ENCODE measurements around the gene MRPS10.

MRPS10 gene

GRCh38 chr6:42166444-42167141 lies 51.1 kb downstream of the MRPS10 start:
- peak overlapping the region; percentile 19 to 60 (median 55) for H3K27ac Mint-ChIP-seq
- peaks cover 7% of the 10 kb centered on the region for H3K4me1 Mint-ChIP-seq
- H3K9me3 Mint-ChIP-seq, result no peaks in the 10 kb centered on the region
- H3K27me3 Mint-ChIP-seq (ENCODE audit: low read depth), result peaks cover 5% of the 10 kb centered on the region
- no peaks in the 10 kb centered on the region for H3K36me3 Mint-ChIP-seq (ENCODE audit: low read depth)
- no peak overlapping the region for H3K4me3 Mint-ChIP-seq
- TF ChIP-seq, protein P1, sequence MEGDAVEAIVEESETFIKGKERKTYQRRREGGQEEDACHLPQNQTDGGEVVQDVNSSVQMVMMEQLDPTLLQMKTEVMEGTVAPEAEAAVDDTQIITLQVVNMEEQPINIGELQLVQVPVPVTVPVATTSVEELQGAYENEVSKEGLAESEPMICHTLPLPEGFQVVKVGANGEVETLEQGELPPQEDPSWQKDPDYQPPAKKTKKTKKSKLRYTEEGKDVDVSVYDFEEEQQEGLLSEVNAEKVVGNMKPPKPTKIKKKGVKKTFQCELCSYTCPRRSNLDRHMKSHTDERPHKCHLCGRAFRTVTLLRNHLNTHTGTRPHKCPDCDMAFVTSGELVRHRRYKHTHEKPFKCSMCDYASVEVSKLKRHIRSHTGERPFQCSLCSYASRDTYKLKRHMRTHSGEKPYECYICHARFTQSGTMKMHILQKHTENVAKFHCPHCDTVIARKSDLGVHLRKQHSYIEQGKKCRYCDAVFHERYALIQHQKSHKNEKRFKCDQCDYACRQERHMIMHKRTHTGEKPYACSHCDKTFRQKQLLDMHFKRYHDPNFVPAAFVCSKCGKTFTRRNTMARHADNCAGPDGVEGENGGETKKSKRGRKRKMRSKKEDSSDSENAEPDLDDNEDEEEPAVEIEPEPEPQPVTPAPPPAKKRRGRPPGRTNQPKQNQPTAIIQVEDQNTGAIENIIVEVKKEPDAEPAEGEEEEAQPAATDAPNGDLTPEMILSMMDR (IDR thresholded peaks at IDR 0.05; ENCODE audit: unreplicated experiment in 3 of 3), result peak; percentile 93 to 97 (median 95)

- peaks cover 5% of the 10 kb centered on the region for H3K27me3 Mint-ChIP-seq (ENCODE audit: low read depth)
- H3K36me3 Mint-ChIP-seq (ENCODE audit: low read depth), result no peaks in the 10 kb centered on the region
- peak overlapping the region in 1 of 3 experiments; percentile 27 for H3K27ac Mint-ChIP-seq
- no peak overlapping the region for H3K4me3 Mint-ChIP-seq
- TF ChIP-seq, protein P1 (IDR thresholded peaks at IDR 0.05; ENCODE audit: unreplicated experiment in 3 of 3), result no peak
- H3K9me3 Mint-ChIP-seq, result no peaks in the 10 kb centered on the region
- H3K4me1 Mint-ChIP-seq, result peaks cover 12% of the 10 kb centered on the region
These were observed 52.6 kb downstream of the MRPS10 start for GRCh38 chr6:42165016-42165415.

DNA sequence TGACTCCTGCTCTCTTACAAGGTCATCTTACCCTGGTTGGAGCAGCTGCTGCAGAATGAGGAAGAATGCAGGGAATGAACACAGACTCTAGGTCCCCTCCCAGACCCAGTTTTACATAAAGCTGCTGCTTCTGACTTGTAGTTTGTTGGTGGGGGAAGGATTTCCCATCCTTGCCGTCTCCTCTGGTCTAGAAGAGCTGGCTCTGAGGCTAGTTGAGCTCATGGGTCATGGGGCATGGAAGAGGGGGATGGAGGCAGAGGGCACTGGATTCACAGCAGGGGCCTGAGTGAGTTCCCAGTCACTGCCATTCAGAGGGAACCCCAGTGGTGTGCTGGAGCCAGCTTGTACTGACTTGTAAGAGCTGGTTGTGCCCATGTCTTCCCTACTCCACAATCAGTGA lies 53.7 kb downstream of the MRPS10 start:
- Mint-ChIP-seq H3K36me3 (ENCODE audit: low read depth) (no peaks in the 10 kb centered on the region), H3K27me3 (ENCODE audit: low read depth) (no peaks in the 10 kb centered on the region), H3K9me3 (no peaks in the 10 kb centered on the region), H3K27ac (peak overlapping the region in 2 of 3 experiments; percentile 41 to 57), H3K4me3 (no peak overlapping the region), H3K4me1 (peaks cover 12% of the 10 kb centered on the region)
- TF ChIP-seq, protein P1 (IDR thresholded peaks at IDR 0.05; ENCODE audit: unreplicated experiment in 3 of 3), result no peak

GRCh38 chr6:42162812-42163211 lies 54.8 kb downstream of the MRPS10 start:
- TF ChIP-seq, protein P1 (IDR thresholded peaks at IDR 0.05; ENCODE audit: unreplicated experiment in 3 of 3), result no peak
- Mint-ChIP-seq H3K27ac (no peak overlapping the region), H3K4me1 (peaks cover 12% of the 10 kb centered on the region), H3K36me3 (ENCODE audit: low read depth) (no peaks in the 10 kb centered on the region), H3K4me3 (no peak overlapping the region), H3K27me3 (ENCODE audit: low read depth) (no peaks in the 10 kb centered on the region), H3K9me3 (no peaks in the 10 kb centered on the region)

GRCh38 chr6:42162384-42162783 lies 55.3 kb downstream of the MRPS10 start:
- Mint-ChIP-seq H3K27me3 (ENCODE audit: low read depth) (no peaks in the 10 kb centered on the region), H3K4me1 (peaks cover 12% of the 10 kb centered on the region), H3K4me3 (no peak overlapping the region), H3K9me3 (no peaks in the 10 kb centered on the region), H3K36me3 (ENCODE audit: low read depth) (no peaks in the 10 kb centered on the region), H3K27ac (peak overlapping the region in 1 of 3 experiments; percentile 41)
- TF ChIP-seq, protein P1 (IDR thresholded peaks at IDR 0.05; ENCODE audit: unreplicated experiment in 3 of 3), result no peak

GRCh38 chr6:42159431-42160024 lies 58.1 kb downstream of the MRPS10 start:
- TF ChIP-seq, protein P1 (IDR thresholded peaks at IDR 0.05; ENCODE audit: unreplicated experiment in 3 of 3), result no peak
- Mint-ChIP-seq H3K27me3 (ENCODE audit: low read depth) (no peaks in the 10 kb centered on the region), H3K27ac (no peak overlapping the region), H3K9me3 (no peaks in the 10 kb centered on the region), H3K4me3 (no peak overlapping the region), H3K36me3 (ENCODE audit: low read depth) (no peaks in the 10 kb centered on the region), H3K4me1 (peaks cover 12% of the 10 kb centered on the region)

Measured in nephron (organoid).